ENCODE data around the gene YWHAQ.

DNA sequence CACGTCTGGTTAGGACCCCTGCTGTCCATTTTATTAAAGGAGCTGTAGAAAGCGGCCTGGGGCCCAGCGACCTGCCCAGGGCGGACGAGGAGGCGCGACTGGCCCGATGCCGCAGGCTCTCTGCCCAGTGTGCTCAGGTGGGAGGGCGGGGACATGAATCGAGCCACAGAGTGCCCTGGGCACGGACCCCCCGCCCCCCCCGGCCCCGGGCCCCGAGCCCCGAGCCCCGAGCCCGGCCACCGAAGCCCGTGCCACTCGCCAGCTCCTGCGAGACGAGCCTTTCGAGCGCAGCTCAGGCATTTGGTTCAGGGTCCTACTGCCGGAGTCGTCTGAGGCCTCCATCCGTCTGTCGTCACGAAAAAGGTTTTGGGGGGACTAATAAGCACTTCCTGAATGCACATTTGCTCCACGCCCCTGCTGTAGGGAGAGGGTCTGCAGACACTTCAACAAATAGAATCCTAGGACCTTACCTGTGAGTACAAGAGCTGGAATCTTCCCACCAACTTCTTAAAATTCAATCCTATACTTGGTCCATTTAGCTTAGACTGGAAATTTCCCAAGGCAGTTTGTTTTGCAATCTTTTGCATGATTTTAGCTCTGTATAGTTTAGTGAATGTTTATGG is 74.6 kb downstream of the YWHAQ start:
- no peak for TF ChIP-seq HDAC2 (IDR thresholded peaks at IDR 0.05)
- TF ChIP-seq, protein P1, sequence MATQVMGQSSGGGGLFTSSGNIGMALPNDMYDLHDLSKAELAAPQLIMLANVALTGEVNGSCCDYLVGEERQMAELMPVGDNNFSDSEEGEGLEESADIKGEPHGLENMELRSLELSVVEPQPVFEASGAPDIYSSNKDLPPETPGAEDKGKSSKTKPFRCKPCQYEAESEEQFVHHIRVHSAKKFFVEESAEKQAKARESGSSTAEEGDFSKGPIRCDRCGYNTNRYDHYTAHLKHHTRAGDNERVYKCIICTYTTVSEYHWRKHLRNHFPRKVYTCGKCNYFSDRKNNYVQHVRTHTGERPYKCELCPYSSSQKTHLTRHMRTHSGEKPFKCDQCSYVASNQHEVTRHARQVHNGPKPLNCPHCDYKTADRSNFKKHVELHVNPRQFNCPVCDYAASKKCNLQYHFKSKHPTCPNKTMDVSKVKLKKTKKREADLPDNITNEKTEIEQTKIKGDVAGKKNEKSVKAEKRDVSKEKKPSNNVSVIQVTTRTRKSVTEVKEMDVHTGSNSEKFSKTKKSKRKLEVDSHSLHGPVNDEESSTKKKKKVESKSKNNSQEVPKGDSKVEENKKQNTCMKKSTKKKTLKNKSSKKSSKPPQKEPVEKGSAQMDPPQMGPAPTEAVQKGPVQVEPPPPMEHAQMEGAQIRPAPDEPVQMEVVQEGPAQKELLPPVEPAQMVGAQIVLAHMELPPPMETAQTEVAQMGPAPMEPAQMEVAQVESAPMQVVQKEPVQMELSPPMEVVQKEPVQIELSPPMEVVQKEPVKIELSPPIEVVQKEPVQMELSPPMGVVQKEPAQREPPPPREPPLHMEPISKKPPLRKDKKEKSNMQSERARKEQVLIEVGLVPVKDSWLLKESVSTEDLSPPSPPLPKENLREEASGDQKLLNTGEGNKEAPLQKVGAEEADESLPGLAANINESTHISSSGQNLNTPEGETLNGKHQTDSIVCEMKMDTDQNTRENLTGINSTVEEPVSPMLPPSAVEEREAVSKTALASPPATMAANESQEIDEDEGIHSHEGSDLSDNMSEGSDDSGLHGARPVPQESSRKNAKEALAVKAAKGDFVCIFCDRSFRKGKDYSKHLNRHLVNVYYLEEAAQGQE (IDR thresholded peaks at IDR 0.05) = no peak
- TF ChIP-seq, protein P2, sequence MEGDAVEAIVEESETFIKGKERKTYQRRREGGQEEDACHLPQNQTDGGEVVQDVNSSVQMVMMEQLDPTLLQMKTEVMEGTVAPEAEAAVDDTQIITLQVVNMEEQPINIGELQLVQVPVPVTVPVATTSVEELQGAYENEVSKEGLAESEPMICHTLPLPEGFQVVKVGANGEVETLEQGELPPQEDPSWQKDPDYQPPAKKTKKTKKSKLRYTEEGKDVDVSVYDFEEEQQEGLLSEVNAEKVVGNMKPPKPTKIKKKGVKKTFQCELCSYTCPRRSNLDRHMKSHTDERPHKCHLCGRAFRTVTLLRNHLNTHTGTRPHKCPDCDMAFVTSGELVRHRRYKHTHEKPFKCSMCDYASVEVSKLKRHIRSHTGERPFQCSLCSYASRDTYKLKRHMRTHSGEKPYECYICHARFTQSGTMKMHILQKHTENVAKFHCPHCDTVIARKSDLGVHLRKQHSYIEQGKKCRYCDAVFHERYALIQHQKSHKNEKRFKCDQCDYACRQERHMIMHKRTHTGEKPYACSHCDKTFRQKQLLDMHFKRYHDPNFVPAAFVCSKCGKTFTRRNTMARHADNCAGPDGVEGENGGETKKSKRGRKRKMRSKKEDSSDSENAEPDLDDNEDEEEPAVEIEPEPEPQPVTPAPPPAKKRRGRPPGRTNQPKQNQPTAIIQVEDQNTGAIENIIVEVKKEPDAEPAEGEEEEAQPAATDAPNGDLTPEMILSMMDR (IDR thresholded peaks at IDR 0.05) = no peak
- TF ChIP-seq POLR2A (IDR thresholded peaks at IDR 0.05; ENCODE audit: low read length) = no peak
- TF ChIP-seq EHF (CRISPR knock-in tag; IDR thresholded peaks at IDR 0.05) = no peak
- no peak for TF ChIP-seq ESRRA (IDR thresholded peaks at IDR 0.05; ENCODE audit: borderline replicate concordance, low read length)
- no peak for TF ChIP-seq BHLHE40 (IDR thresholded peaks at IDR 0.05; ENCODE audit: low read depth, low read length)
- TF ChIP-seq PHF8 (IDR thresholded peaks at IDR 0.05; ENCODE audit: borderline replicate concordance, low read depth) = peak; percentile 83; the same call in 1 of the 2 replicates
- TF ChIP-seq RFX5 (IDR thresholded peaks at IDR 0.05) = no peak
- no peak; a peak in 1 of 5 replicates for TF ChIP-seq RAD21 (conservative IDR thresholded peaks at IDR 0.05 in 1 of 2, IDR thresholded peaks at IDR 0.05 in 1 of 2)
